ENCODE data around the gene PIWIL1. TPM values are rescaled to one million over a fixed set of nuclear protein-coding genes. Genes with fewer than 3 reads are reported as not detected.

Gene PIWIL1
- total RNA-seq, 1 experiment from 2014 or later, result not detected

- H3K4me3 Mint-ChIP-seq (ENCODE audit: unreplicated experiment), result no peak overlapping the region
- TF ChIP-seq, protein P1, sequence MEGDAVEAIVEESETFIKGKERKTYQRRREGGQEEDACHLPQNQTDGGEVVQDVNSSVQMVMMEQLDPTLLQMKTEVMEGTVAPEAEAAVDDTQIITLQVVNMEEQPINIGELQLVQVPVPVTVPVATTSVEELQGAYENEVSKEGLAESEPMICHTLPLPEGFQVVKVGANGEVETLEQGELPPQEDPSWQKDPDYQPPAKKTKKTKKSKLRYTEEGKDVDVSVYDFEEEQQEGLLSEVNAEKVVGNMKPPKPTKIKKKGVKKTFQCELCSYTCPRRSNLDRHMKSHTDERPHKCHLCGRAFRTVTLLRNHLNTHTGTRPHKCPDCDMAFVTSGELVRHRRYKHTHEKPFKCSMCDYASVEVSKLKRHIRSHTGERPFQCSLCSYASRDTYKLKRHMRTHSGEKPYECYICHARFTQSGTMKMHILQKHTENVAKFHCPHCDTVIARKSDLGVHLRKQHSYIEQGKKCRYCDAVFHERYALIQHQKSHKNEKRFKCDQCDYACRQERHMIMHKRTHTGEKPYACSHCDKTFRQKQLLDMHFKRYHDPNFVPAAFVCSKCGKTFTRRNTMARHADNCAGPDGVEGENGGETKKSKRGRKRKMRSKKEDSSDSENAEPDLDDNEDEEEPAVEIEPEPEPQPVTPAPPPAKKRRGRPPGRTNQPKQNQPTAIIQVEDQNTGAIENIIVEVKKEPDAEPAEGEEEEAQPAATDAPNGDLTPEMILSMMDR (IDR thresholded peaks at IDR 0.05; ENCODE audit: unreplicated experiment), result no peak
- H3K9me3 Mint-ChIP-seq (ENCODE audit: unreplicated experiment), result no peaks in the 10 kb centered on the region
- ChIA-PET CTCF (interaction anchor here (2.0 kb wide), 1 partner anchor 342 kb away, joined by 7 read pairs; no protein-coding TSS in a partner anchor), POLR2A (no interaction called here)
- no peaks in the 10 kb centered on the region for H3K4me1 Mint-ChIP-seq (ENCODE audit: insufficient read depth, unreplicated experiment)
- intact Hi-C loops (cut with micrococcal nuclease), result no loop called here
- H3K27me3 Mint-ChIP-seq (ENCODE audit: insufficient read depth, unreplicated experiment), result peaks cover 22% of the 10 kb centered on the region
- no peak overlapping the region for H3K27ac Mint-ChIP-seq (ENCODE audit: low read depth, unreplicated experiment)
- DNase-seq (ENCODE audit: unreplicated experiment), result no peak
- H3K36me3 Mint-ChIP-seq (ENCODE audit: insufficient read depth, unreplicated experiment), result no peaks in the 10 kb centered on the region
- no TSS peak for BruUV-seq (replicated peaks)
These were observed 67.6 kb downstream of the PIWIL1 start for GRCh38 chr12:130405332-130405731.

DNA sequence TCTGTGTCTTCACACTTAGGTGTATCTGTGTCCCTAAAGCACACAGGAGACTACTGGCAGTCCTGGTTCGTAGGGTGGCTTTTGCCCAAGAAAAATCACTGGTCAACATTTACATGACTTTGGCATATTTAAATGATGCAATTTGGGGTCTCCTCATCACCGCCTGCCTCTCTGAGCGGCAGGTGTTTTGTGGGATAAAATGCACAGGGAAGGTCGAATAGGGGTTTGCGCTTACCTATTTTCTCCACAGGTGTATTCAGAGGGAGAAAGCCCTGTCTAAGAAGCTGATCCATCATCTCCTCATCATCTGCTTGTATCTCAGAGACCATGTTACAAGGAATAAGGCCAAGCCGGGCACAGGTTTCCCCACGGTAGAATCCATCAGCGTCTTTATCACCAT, 74.7 kb downstream of the PIWIL1 start:
- H3K4me1 Mint-ChIP-seq (ENCODE audit: insufficient read depth, unreplicated experiment), result no peaks in the 10 kb centered on the region
- H3K4me3 Mint-ChIP-seq (ENCODE audit: unreplicated experiment), result no peak overlapping the region
- intact Hi-C loops (cut with micrococcal nuclease), result no loop called here
- ChIA-PET POLR2A (no interaction called here), CTCF (no interaction called here)
- H3K27me3 Mint-ChIP-seq (ENCODE audit: insufficient read depth, unreplicated experiment), result peaks cover 38% of the 10 kb centered on the region
- H3K27ac Mint-ChIP-seq (ENCODE audit: low read depth, unreplicated experiment), result no peak overlapping the region
- no peak for DNase-seq (ENCODE audit: unreplicated experiment)
- H3K36me3 Mint-ChIP-seq (ENCODE audit: insufficient read depth, unreplicated experiment), result no peaks in the 10 kb centered on the region
- no peaks in the 10 kb centered on the region for H3K9me3 Mint-ChIP-seq (ENCODE audit: unreplicated experiment)
- no TSS peak for BruUV-seq (replicated peaks)
- TF ChIP-seq, protein P1 (IDR thresholded peaks at IDR 0.05; ENCODE audit: unreplicated experiment), result no peak

DNA sequence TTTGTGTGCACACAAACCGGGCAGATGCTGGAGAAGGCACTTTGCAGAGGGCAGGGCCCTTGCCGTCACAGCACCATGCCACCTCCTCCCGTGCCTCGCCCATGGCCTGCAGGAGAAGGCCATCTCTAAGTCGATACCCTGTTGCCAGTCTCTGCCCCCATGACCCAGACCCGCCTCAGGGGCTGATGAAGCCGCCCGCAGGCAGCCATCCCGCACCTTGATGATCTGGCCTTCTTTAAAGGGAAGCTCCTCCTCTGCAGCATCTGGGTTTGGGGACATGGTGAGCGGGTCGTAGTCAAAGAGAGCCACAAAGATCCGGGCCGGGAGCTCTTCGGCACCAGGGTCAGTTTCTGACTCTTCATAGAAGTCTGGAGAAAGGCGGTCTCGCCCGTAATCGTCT, 76.2 kb downstream of the PIWIL1 start:
- BruUV-seq (replicated peaks), result no TSS peak
- ChIA-PET POLR2A (no interaction called here), CTCF (interaction anchor here (0.8 to 1.2 kb wide), 3 partner anchors 132 to 335 kb away, joined by 3 to 4 read pairs (median 4); no protein-coding TSS in a partner anchor)
- H3K4me1 Mint-ChIP-seq (ENCODE audit: insufficient read depth, unreplicated experiment), result no peaks in the 10 kb centered on the region
- no peaks in the 10 kb centered on the region for H3K36me3 Mint-ChIP-seq (ENCODE audit: insufficient read depth, unreplicated experiment)
- H3K27ac Mint-ChIP-seq (ENCODE audit: low read depth, unreplicated experiment), result no peak overlapping the region
- DNase-seq (ENCODE audit: unreplicated experiment), result no peak
- H3K9me3 Mint-ChIP-seq (ENCODE audit: unreplicated experiment), result no peaks in the 10 kb centered on the region
- no peak overlapping the region for H3K4me3 Mint-ChIP-seq (ENCODE audit: unreplicated experiment)
- intact Hi-C loops (cut with micrococcal nuclease), result no loop called here
- peaks cover 54% of the 10 kb centered on the region for H3K27me3 Mint-ChIP-seq (ENCODE audit: insufficient read depth, unreplicated experiment)
- TF ChIP-seq, protein P1 (IDR thresholded peaks at IDR 0.05; ENCODE audit: unreplicated experiment), result no peak

- Mint-ChIP-seq H3K36me3 (ENCODE audit: insufficient read depth, unreplicated experiment) (no peaks in the 10 kb centered on the region), H3K4me1 (ENCODE audit: insufficient read depth, unreplicated experiment) (no peaks in the 10 kb centered on the region), H3K27ac (ENCODE audit: low read depth, unreplicated experiment) (no peak overlapping the region), H3K4me3 (ENCODE audit: unreplicated experiment) (no peak overlapping the region), H3K27me3 (ENCODE audit: insufficient read depth, unreplicated experiment) (peaks cover 56% of the 10 kb centered on the region), H3K9me3 (ENCODE audit: unreplicated experiment) (no peaks in the 10 kb centered on the region)
- intact Hi-C loops (cut with micrococcal nuclease), result no loop called here
- TF ChIP-seq, protein P1 (IDR thresholded peaks at IDR 0.05; ENCODE audit: unreplicated experiment), result no peak
- ChIA-PET POLR2A (no interaction called here), CTCF (interaction anchor here (0.8 to 1.2 kb wide), 3 partner anchors 133 to 335 kb away, joined by 3 to 4 read pairs (median 4); no protein-coding TSS in a partner anchor)
- BruUV-seq (replicated peaks), result no TSS peak
- DNase-seq (ENCODE audit: unreplicated experiment), result no peak
These were observed 76.7 kb downstream of the PIWIL1 start for GRCh38 chr12:130414381-130414780.

Measured in MCF 10A (cell line).